Naive thymus-derived CD4-positive, alpha-beta T cell (primary cell): ENCODE results near the gene PLAAT5. TPM values are rescaled to one million over a fixed set of nuclear protein-coding genes. Genes with fewer than 3 reads are reported as not detected.

Experiments used
- ATAC-seq: fragments of 150-1000 bp; cut with Tn5 transposase; 2 replicates; pipeline ENCODE4 v1.10.0; 2021; ENCODE audit warnings: mild to moderate bottlenecking, moderate library complexity
- CTCF ChIA-PET: fragments of 350-600 bp; sonication (Branson Sonifier 250); formaldehyde crosslinking; loops from one replicate; lab custom pipeline; 2021; ENCODE audit warnings: antibody characterized with exemption; lab: Charles Lee
- POLR2A ChIA-PET: fragments of 350-600 bp; sonication (Branson Sonifier 250); formaldehyde crosslinking; loops from one replicate; lab custom pipeline; 2021; ENCODE audit warnings: antibody characterized with exemption, inconsistent platforms; lab: Charles Lee
- DNase-seq, 9 donors: peaks; one replicate each; pipeline versions ENCODE4 v3.0.0 to v3.0.0-alpha.2; 2020 to 2022; ENCODE audit warnings: mixed read lengths in 1 of 9
- H3K27ac ChIP-seq: one replicate; pipeline ENCODE4 v1.7.0; 2013; ENCODE audit warnings: mild to moderate bottlenecking, low read depth, low read length, moderate library complexity
- H3K27me3 ChIP-seq, 2 donors: one replicate each; pipeline ENCODE4 v1.7.0; 2013; ENCODE audit warnings: low read length in 2 of 2, mild to moderate bottlenecking in 2 of 2, moderate library complexity in 2 of 2; ENCODE audit not compliant: control insufficient read depth in 2 of 2, insufficient read depth in 2 of 2
- H3K36me3 ChIP-seq, 3 experiments: 1 replicate in 2 of 3; 2 replicates in 1 of 3; pipeline ENCODE4 v1.7.0; 2013; ENCODE audit warnings: low read length in 3 of 3, mild to moderate bottlenecking in 3 of 3, moderate library complexity in 1 of 3; ENCODE audit not compliant: insufficient read depth in 3 of 3, control insufficient read depth in 2 of 3
- H3K4me1 ChIP-seq, 2 donors: one replicate each; pipeline ENCODE4 v1.7.0; 2013; ENCODE audit warnings: low read length in 2 of 2, mild to moderate bottlenecking in 2 of 2, moderate library complexity in 1 of 2; ENCODE audit not compliant: control insufficient read depth in 2 of 2, insufficient read depth in 2 of 2
- H3K4me3 ChIP-seq: 2 replicates; pipeline ENCODE4 v1.7.0; 2013; ENCODE audit warnings: mild to moderate bottlenecking, low read length
- H3K9me3 ChIP-seq, 3 experiments: 1 replicate in 2 of 3; 2 replicates in 1 of 3; pipeline ENCODE4 v1.7.0; 2013; ENCODE audit warnings: low read length in 3 of 3; ENCODE audit not compliant: control insufficient read depth in 2 of 3
- H3K27ac Mint-ChIP-seq, 9 donors: one replicate each; pipeline ENCODE4 v1.8.0; 2020 to 2022; ENCODE audit warnings: mixed read lengths in 9 of 9, mild to moderate bottlenecking in 8 of 9, moderate library complexity in 5 of 9, inconsistent platforms in 2 of 9
- H3K27me3 Mint-ChIP-seq, 5 donors: one replicate each; pipeline ENCODE4 v1.8.0; 2021 to 2022; ENCODE audit warnings: mixed read lengths in 5 of 5, mild to moderate bottlenecking in 1 of 5
- H3K36me3 Mint-ChIP-seq, 5 donors: one replicate each; pipeline ENCODE4 v1.8.0; 2020 to 2022; ENCODE audit warnings: mixed read lengths in 5 of 5, mild to moderate bottlenecking in 3 of 5, inconsistent platforms in 1 of 5
- H3K4me1 Mint-ChIP-seq, 7 donors: one replicate each; pipeline ENCODE4 v1.8.0; 2020 to 2022; ENCODE audit warnings: mixed read lengths in 7 of 7, mild to moderate bottlenecking in 3 of 7, inconsistent platforms in 1 of 7
- H3K4me3 Mint-ChIP-seq, 10 donors: one replicate each; pipeline ENCODE4 v1.8.0; 2020 to 2022; ENCODE audit warnings: mild to moderate bottlenecking in 10 of 10, mixed read lengths in 10 of 10, moderate library complexity in 6 of 10, inconsistent platforms in 2 of 10
- H3K9me3 Mint-ChIP-seq, 11 donors: one replicate each; pipeline ENCODE4 v1.8.0; 2020 to 2022; ENCODE audit warnings: mixed read lengths in 11 of 11, mild to moderate bottlenecking in 4 of 11, inconsistent platforms in 1 of 11, moderate library complexity in 1 of 11
- intact Hi-C, 2 donors: fragments of 100-400 bp; cut with micrococcal nuclease; formaldehyde crosslinking; loops; one replicate each; pipeline ENCODE4 v1.15.1; 2023
- polyA plus RNA-seq, 2 donors: library from polyadenylated mRNA; unstranded; fragments of 300-500 nt; fragmentation: Illumina TruSeq; gene quantifications; one replicate each; pipeline ENCODE4 v1.2.3, GENCODE V29; 2021
- total RNA-seq, 6 experiments: library from RNA in 5 of 6; stranded (reverse) in 5 of 6; gene quantifications; 1 replicate in 5 of 6; 2 replicates in 1 of 6; pipeline ENCODE4 v1.2.3 and lab custom pipeline; 2021 to 2026

Gene PLAAT5
- total and polyA plus RNA-seq, 7 experiments from 2014 or later = 1.1 TPM; not detected in 6

- ATAC-seq (no peak), DNase-seq (no peak)
- Histone ChIP-seq H3K27me3 (no peaks in the 10 kb centered on the region), H3K4me3 (no peak overlapping the region), H3K36me3 (no peaks in the 10 kb centered on the region), H3K27ac (no peak overlapping the region), H3K9me3 (no peaks in the 10 kb centered on the region), H3K4me1 (peaks cover 0 to 12% of the 10 kb centered on the region in 2 donors)
- Mint-ChIP-seq H3K9me3 (peaks cover 0 to 11% (median 4%) of the 10 kb centered on the region in 11 donors), H3K36me3 (peaks cover 0 to 11% (median 4%) of the 10 kb centered on the region in 5 donors), H3K27me3 (peaks cover 0 to 18% (median 0%) of the 10 kb centered on the region in 5 donors), H3K4me3 (no peak overlapping the region), H3K4me1 (peaks cover 7 to 15% (median 8%) of the 10 kb centered on the region in 7 donors), H3K27ac (peak overlapping the region in 1 of 9 donors; percentile 6)
- ChIA-PET POLR2A (interaction anchor here (0.5 to 1.0 kb wide), 3 partner anchors 9 to 153 kb away, joined by 3 to 4 read pairs (median 3); no protein-coding TSS in a partner anchor), CTCF (no interaction called here)
- intact Hi-C loops = no loop called here
Observed at GRCh38 chr11:63520606-63521170, 29.7 kb upstream of the PLAAT5 start.

- H3K27me3 ChIP-seq = no peaks in the 10 kb centered on the region
- Mint-ChIP-seq H3K36me3 (peaks cover 0 to 7% (median 4%) of the 10 kb centered on the region in 5 donors), H3K4me3 (peak overlapping the region in 1 of 10 donors; percentile 26), H3K27me3 (peaks cover 0 to 14% (median 0%) of the 10 kb centered on the region in 5 donors), H3K9me3 (peaks cover 0 to 10% (median 2%) of the 10 kb centered on the region in 11 donors), H3K27ac (peak overlapping the region in 1 of 9 donors; percentile 40), H3K4me1 (peaks cover 7 to 15% (median 8%) of the 10 kb centered on the region in 7 donors)
- H3K9me3 ChIP-seq = no peaks in the 10 kb centered on the region
- H3K27ac ChIP-seq = no peak overlapping the region
- ATAC-seq (peak; percentile 60), DNase-seq (no peak)
- no peak overlapping the region for H3K4me3 ChIP-seq
- ChIA-PET CTCF (interaction anchor here (1.1 kb wide), 1 partner anchor 39 kb away, joined by 4 read pairs; no protein-coding TSS in a partner anchor), POLR2A (interaction anchor here (0.8 kb wide), 1 partner anchor 19 kb away, joined by 3 read pairs; no protein-coding TSS in a partner anchor)
- H3K36me3 ChIP-seq = no peaks in the 10 kb centered on the region
- peaks cover 0 to 12% of the 10 kb centered on the region in 2 donors for H3K4me1 ChIP-seq
- intact Hi-C loops = no loop called here
Observed at GRCh38 chr11:63518548-63518947, 27.6 kb upstream of the PLAAT5 start.

GRCh38 chr11:63517156-63517555 lies 26.2 kb upstream of the PLAAT5 start:
- Histone ChIP-seq H3K27me3 (no peaks in the 10 kb centered on the region), H3K36me3 (no peaks in the 10 kb centered on the region), H3K27ac (no peak overlapping the region), H3K4me1 (peaks cover 0 to 12% of the 10 kb centered on the region in 2 donors), H3K4me3 (no peak overlapping the region), H3K9me3 (no peaks in the 10 kb centered on the region)
- H3K9me3 Mint-ChIP-seq = peaks cover 0 to 6% (median 2%) of the 10 kb centered on the region in 11 donors
- DNase-seq = no peak
- no peak overlapping the region for H3K4me3 Mint-ChIP-seq
- no peak overlapping the region for H3K27ac Mint-ChIP-seq
- peaks cover 7 to 15% (median 8%) of the 10 kb centered on the region in 7 donors for H3K4me1 Mint-ChIP-seq
- no peak for ATAC-seq
- CTCF ChIA-PET = interaction anchor here (0.6 kb wide), 1 partner anchor 199 kb away, joined by 5 read pairs; no protein-coding TSS in a partner anchor
- H3K27me3 Mint-ChIP-seq = peaks cover 0 to 5% (median 0%) of the 10 kb centered on the region in 5 donors
- POLR2A ChIA-PET = no interaction called here
- intact Hi-C loops = no loop called here
- H3K36me3 Mint-ChIP-seq = peaks cover 0 to 4% (median 0%) of the 10 kb centered on the region in 5 donors

- Histone ChIP-seq H3K9me3 (no peaks in the 10 kb centered on the region), H3K27ac (no peak overlapping the region), H3K27me3 (no peaks in the 10 kb centered on the region), H3K36me3 (no peaks in the 10 kb centered on the region), H3K4me1 (peaks cover 0 to 12% of the 10 kb centered on the region in 2 donors), H3K4me3 (no peak overlapping the region)
- no peak overlapping the region for H3K27ac Mint-ChIP-seq
- no peak for DNase-seq
- peaks cover 4 to 15% (median 8%) of the 10 kb centered on the region in 7 donors for H3K4me1 Mint-ChIP-seq
- no peak overlapping the region for H3K4me3 Mint-ChIP-seq
- ATAC-seq = no peak
- CTCF ChIA-PET = interaction anchor here (1.3 kb wide), 1 partner anchor 37 kb away, joined by 4 read pairs; no protein-coding TSS in a partner anchor
- POLR2A ChIA-PET = interaction anchor here (1.2 kb wide), 1 partner anchor 75 kb away, joined by 3 read pairs; no protein-coding TSS in a partner anchor
- H3K9me3 Mint-ChIP-seq = peaks cover 0 to 6% (median 2%) of the 10 kb centered on the region in 11 donors
- intact Hi-C loops = no loop called here
- H3K27me3 Mint-ChIP-seq = peaks cover 0 to 3% (median 0%) of the 10 kb centered on the region in 5 donors
- H3K36me3 Mint-ChIP-seq = peaks cover 0 to 4% (median 0%) of the 10 kb centered on the region in 5 donors
Observed at GRCh38 chr11:63516109-63516508, 25.1 kb upstream of the PLAAT5 start.

DNA sequence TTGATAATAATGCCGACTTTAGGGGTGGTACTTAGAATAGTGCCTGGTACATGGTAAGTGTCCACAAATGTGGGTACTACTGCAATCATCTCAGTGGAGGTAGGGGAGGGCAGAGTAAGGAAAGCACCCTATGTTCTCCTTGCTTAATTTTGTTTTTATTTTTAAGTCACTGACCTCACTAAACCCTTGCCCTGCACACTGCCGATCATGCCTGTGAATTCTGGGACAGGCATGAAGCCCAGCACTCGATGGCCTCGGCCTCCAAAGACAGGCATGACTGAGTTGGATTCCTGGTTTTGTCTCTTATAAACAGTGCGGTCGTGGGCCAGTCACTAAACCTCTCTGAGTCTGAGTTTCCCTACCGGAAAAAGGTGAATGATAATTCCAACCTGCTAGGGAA lies 21.8 kb upstream of the PLAAT5 start:
- H3K9me3 Mint-ChIP-seq = no peaks in the 10 kb centered on the region
- no peak for ATAC-seq
- no peaks in the 10 kb centered on the region for H3K9me3 ChIP-seq
- H3K27me3 Mint-ChIP-seq = no peaks in the 10 kb centered on the region
- H3K36me3 Mint-ChIP-seq = no peaks in the 10 kb centered on the region
- no peak overlapping the region for H3K27ac ChIP-seq
- peak overlapping the region in 1 of 9 donors; percentile 28 for H3K27ac Mint-ChIP-seq
- H3K4me3 ChIP-seq = no peak overlapping the region
- POLR2A ChIA-PET = no interaction called here
- H3K36me3 ChIP-seq = no peaks in the 10 kb centered on the region
- H3K4me1 ChIP-seq = no peaks in the 10 kb centered on the region
- H3K4me3 Mint-ChIP-seq = no peak overlapping the region
- no peak for DNase-seq
- H3K27me3 ChIP-seq = no peaks in the 10 kb centered on the region
- H3K4me1 Mint-ChIP-seq = peaks cover 0 to 4% (median 0%) of the 10 kb centered on the region in 7 donors
- intact Hi-C loops = no loop called here
- CTCF ChIA-PET = no interaction called here

- CTCF ChIA-PET = interaction anchor here (0.6 kb wide), 1 partner anchor 674 kb away, joined by 3 read pairs; no protein-coding TSS in a partner anchor
- intact Hi-C loops = no loop called here
- POLR2A ChIA-PET = interaction anchor here (1.2 kb wide), 1 partner anchor 26 kb away, joined by 3 read pairs; the partner anchor contains the start of gene PLAAT4
- H3K27me3 ChIP-seq = no peaks in the 10 kb centered on the region
- no peak overlapping the region for H3K27ac Mint-ChIP-seq
- H3K4me3 ChIP-seq = no peak overlapping the region
- H3K4me1 ChIP-seq = no peaks in the 10 kb centered on the region
- no peaks in the 10 kb centered on the region for H3K9me3 Mint-ChIP-seq
- DNase-seq = no peak
- no peaks in the 10 kb centered on the region for H3K36me3 ChIP-seq
- H3K4me1 Mint-ChIP-seq = peaks cover 0 to 12% (median 4%) of the 10 kb centered on the region in 7 donors
- no peak overlapping the region for H3K27ac ChIP-seq
- ATAC-seq = no peak
- no peaks in the 10 kb centered on the region for H3K36me3 Mint-ChIP-seq
- no peaks in the 10 kb centered on the region for H3K9me3 ChIP-seq
- H3K27me3 Mint-ChIP-seq = no peaks in the 10 kb centered on the region
- peak overlapping the region in 1 of 10 donors; percentile 19 for H3K4me3 Mint-ChIP-seq
Observed at GRCh38 chr11:63511048-63511748, 20.2 kb upstream of the PLAAT5 start.
